GM21786 (cell line): ENCODE data around the gene COL20A1.
"Not testable (repeated sequence)": the region's sequence is repeated elsewhere in the genome, so short reads cannot be mapped to it uniquely, and the experiment has no call there.

Source experiments
- ATAC-seq: cut with Tn5 transposase; IDR thresholded peaks from one replicate; pipeline ENCODE4 v1.9.1; 2021; ENCODE audit not compliant: unreplicated experiment

The COL20A1 gene

DNA sequence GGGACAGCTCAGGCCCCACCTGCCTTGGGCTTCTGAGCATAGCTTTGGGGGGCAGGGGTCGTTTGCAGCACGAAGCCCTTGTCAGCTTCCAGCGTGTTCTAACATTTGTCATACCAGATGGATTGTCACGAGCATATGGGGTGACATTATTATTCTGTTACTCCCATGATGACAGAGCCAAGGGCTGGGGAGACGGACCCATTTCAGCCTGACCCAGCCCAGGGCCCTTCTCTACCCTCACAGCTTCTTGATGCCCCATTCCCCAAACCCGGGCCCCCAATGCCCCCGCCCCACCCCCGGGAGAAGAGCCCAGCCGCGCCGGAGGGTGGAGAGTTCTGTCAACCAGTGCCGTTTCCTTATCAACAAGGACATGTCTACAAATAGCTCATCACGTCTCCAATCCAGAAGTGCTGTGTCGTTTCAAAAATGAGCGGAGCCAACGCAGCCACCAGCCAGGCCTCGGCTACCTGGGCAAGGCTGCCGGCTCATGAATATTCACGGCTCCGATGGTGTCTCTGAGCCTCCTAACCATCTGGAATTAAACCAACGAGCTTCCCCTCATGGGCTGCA is 77.7 kb downstream of the COL20A1 start:
- no peak for ATAC-seq

DNA sequence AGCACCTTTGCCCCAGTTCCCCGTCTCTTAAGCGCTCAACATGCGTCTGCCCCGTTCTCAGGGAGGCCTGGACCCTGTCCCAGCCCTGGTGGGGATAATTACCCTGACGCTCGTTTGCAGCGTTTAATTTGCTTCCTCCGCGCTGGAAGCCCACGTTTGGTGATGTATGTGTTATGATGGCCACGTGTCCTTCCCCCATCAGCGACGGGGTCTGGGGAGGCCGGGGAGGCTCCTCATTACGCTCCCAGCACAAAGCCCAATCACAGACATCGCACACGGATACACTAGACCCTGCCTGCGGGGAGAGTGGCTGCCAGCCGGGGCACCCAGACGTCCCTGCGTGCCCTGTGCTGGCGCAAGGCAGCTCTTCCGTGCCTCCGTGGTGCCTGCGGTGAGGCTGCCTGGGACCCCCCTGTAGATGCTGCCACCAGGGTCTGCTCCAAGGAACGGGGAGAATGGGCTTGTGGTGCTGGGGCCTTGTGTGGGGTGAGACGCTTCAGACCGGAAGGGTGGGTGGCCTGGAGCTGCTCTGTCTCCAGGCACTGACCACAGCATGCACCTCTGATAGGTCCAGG is 78.4 kb downstream of the COL20A1 start:
- ATAC-seq, result no peak

DNA sequence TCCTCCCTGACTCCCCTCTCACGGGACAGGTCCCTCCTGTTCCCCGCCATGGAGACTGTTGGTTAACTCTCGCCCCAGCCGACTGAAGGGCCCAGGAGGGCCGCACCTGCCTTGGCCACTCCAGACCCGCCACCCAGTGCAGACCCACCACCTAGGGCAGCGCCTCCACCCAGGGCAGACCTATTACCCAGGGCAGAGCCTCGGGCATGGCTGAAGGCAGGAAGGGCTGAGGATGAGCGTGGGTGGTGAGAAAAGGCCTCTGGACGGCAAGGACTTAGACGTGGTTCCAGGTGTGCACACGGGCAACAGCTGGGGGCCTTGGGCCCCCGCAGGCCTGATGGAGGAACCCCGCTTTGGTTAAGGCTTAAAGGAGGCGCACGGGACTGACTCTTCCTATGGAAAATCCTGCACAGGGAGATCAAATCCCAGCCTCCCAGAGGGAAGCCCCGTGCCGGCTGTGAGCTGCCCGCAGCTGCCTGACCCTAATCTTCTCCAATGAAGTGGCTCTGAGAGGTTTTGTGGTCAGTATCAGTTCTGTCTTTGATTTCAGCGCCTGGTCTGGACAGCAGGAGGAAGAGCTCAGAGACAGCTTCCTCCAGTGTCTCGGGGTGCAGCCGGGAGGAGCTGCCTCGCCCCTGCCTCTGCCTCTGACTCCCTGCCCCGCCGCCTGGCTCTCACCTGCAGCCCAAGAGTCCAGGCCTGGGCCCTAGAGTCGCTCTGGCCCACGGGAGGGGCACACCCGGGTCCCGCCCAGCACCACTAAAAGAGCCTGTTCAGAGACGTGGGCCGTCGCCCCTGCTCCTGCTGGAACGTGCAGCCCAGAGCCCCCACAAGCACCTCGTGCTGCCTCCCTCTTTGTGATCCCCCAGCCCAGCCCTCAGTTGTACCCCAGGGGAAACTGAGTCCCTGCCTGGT is 80.2 kb downstream of the COL20A1 start:
- ATAC-seq, result no peak

DNA sequence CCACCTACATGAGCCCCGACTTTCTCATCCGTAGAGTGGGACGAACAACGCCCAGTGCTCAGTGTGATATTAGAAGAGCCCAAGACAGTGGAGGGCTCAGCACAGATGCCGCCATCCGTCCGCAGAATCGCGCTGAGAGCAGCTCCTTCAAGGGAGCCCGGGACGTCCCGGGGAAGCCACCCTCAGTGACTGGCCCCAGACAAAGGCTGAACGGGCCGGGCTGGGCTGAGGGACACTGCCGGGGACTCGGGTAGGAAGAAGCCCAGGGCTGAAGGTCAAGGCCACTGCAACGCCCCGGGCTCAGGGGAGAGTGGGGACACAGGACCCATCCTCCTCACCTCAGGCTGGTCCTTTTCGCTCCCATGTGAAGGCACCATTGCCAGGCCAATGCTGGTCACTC is 81.0 kb downstream of the COL20A1 start:
- ATAC-seq, result no peak

DNA sequence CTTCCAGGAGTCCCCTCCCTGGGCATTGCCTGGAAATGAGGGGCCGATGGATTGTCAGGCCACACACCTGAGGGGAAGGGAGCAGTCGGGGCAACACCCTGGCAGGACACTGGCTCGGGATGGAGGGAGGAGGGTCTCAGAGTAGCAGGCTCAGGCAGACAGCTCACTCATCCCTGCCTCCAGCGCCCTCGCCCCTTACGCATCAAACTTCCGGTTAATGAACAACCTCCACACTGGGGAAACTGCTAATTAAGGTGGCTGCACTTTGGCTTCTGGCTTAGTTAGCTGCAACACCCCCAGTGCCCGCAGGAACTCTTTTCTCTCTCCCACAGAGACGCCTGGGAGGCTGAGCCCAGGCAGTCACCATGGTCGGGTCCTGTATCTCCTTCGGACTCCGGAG is 81.5 kb downstream of the COL20A1 start:
- ATAC-seq, result no peak

DNA sequence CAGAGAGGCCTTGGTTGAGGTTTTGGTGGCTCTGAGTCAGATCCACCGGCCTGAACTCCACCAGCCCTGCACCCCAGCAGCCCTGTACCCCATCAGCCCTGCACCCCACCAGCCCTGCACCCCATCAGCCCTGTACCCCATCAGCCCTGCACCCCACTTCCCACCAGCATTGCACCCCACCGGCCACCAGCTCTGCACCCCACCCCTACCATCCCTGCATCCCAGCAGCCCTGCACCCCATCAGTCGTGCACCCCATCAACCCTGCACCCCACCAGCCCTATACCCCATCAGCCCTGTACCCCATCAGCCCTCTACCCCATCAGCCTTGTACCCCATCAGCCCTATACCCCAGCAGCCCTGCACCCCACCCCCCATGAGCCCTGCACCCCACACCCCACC is 82.5 kb downstream of the COL20A1 start:
- ATAC-seq, result no peak

DNA sequence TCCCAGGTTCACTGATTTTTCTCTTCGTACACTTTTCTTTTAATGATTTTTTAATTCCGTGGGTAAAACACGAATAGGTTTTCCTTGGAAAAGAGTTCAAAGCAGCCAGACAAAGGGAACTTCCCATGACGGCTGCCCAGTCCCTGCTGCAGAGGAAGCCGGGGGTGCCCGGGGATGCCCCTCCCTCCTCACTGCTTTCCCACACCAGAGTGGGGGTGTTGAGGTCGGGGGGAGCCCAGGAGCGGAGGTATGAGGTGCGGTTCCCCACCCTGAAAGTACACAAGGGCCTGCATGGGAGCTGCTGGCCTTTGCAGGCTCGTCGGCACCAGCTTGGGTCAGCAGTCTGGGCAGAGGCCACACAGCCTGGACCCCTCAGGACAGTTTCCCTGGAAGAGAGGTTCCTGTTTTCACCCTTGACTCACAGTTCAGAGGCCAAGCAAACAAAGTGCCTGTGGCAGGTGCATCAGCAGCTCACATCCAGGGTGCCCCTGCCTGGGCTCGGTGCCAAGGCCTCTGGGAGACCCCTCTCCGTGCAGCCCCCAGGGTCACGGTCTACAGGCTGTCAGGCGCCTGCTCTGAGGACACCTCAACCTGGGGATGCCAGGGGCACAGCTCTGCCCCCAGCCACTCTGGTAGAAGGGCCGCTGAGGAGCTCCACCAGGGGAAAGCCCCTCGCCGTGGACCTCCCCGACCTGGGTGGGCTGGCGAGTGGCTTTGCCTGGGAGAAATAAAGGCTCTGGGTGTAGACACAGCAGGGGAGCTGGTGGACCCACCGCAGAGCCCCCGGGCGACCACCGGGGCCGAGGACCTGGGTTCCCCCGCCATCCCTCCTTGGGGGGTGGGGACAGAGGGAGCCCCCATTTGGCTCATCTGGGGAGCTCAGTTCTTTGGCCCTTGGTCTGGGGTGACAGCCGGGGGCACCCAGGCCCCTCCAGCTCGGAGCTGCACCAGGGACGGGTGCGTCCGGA is 83.6 kb downstream of the COL20A1 start:
- no peak for ATAC-seq

DNA sequence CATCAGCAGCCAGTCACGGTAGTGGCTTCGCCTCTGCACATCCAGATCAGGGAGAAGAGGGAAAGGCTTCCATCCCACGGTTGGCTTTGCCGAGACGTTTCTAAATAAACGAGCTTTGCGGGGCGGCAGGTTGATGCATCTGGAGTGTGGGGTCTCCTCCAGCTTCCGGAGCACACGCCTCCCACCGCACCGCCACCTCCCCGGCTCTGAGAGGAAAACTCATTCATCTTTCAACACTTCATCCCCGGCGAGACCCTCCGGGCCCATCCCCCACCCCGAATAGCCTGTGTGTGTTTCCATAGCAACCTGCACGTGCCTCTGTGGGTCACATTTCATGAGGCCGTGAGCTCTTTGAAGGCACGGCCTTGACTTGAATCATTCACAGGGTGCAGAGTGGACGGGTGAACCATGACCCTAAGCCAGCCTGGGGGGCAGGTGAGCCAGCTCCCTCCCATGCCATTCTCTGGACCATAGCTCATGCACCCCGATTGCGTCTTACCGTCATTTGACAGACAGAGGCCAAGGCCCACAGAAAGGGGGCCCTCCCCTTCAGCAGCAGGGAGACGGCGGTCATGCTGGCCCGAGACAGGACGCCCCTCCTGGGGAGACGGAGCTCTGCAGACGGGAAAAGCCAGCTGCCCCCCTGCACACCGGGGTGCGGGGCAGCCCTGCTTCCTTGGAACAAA is 84.4 kb downstream of the COL20A1 start:
- no peak for ATAC-seq

DNA sequence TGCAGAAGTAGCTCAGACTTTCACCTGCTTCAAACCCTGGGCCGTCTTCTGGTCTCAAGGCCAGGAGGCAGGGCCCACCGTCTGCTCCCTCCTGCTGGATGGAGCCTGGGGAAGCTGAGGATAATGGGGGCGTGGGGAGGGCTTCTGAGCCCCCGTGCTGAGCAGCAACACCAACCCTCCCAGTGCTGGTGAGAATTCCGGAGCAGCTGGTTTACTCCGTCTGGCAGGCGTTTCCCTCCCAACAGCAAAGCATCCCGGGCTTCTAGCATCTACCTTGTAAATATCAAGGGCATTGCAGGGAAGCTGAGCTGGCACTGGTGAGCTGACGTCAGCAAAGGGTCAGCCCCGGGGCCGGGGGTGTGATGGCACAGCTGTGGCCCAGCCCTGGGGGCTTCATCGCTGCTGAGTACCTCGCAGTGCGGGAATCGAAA is 85.0 kb downstream of the COL20A1 start:
- no peak for ATAC-seq

DNA sequence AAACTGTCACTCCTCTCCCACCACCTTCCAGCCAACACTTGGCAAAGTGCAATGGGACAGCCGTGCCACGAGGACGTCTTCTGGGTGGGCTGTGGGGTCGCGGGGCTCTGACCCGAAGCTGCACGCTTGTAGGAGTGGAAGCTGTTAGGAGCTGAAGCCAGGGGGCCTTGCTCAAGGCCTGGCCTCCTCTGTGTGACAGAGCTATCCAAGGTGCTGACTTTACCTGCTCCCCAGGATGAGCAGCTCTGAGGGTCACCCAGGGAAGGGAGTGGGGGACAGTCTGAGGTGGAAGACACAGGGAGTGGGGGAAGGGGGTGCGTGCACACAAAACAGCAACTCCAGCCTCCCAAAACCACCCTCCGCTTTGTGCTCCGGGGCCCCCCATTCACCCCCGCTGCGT is 85.6 kb downstream of the COL20A1 start:
- no peak for ATAC-seq

DNA sequence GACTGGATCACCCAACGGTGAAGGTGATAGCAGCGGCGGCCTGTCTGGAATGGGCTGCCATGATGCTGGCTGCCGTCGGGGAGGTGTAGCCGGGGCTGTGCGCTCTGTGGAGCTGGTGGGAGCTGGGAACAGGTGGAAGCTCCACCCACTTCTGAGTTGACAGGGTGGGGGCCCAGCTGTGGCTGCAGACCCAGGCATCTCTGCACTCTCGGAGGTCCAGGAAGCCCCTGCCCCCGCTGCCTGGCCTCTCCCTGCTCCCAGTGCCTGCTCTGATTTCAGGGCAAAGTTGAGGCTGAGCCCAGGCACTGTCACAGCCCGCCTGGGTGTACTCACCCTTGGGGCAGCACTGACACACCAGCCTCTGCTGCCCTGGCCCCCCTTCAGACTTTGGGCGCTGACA is 86.3 kb downstream of the COL20A1 start:
- no peak for ATAC-seq

DNA sequence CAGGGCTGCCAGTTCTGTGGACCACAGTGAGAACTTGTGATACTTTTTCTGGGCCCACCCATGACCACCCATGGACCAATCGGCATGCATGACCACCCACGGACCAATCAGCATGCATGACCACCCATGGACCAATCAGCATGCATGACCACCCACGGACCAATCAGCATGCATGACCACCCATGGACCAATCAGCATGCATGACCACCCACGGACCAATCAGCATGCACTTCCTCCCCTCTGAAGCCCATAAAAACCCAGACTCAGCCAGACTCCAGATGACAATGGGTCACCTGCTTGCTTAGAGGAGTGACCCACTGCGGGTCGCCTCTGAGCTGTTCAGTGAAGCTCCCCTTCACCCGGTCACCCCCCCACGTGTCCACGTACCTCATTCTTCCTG is 86.9 kb downstream of the COL20A1 start:
- not testable (repeated sequence) for ATAC-seq

DNA sequence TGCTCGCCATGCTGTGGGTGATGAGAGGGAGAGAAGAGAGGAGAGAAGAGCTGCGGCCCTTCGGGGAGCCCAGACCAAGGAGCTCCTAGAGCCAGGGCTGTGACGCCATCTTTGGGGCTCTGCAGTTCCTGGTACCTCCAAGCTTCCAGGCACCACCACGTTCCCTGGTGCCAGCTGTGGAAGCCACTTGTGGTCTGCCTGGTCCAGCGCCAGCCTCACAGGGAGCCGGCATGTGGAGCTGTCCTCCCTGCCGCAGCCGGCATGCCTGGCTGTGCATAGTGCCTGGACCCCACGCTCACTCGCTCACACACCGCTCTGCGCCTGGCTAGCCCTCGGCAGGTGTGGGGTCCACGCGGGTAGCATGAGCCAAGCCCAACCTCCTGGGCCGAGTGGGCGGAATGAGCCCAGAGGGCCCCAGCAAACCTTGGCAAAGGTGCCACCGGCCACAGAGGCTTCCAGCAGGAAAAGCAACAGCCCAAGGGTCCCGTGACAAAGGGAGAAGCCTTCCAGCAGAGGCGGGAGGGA is 87.4 kb downstream of the COL20A1 start:
- ATAC-seq, result no peak

DNA sequence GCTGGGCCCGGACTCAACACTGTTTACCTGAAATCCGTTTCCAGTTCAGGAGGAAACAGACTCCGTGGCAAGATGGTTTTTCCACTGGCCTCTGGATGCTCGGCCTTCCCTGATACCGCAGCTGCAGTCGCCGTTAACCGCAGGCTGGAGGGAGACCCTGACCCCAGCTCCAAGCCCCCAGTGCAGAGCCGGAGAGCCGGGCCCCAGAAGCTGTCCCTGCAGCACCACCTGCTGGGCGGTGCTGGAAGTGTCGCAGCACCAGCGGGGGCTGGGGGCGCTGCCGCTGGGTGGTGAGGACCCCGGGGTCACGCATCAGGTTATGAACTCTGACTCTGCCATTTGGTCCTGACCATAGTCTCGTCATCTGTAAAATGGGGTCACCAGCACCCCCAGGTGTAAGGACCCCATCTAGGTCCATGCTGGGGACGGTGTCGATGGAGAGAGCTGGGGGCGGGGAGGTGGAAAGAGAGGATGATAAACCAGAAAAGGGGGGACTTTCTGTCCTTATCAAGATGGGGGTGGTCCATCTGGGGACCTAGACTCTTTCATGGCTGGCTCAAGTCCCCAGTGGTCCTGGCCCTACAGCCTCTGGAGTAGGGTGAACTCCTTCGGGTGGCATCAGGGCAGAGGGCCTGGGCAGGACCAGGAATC is 88.9 kb downstream of the COL20A1 start:
- ATAC-seq, result no peak

DNA sequence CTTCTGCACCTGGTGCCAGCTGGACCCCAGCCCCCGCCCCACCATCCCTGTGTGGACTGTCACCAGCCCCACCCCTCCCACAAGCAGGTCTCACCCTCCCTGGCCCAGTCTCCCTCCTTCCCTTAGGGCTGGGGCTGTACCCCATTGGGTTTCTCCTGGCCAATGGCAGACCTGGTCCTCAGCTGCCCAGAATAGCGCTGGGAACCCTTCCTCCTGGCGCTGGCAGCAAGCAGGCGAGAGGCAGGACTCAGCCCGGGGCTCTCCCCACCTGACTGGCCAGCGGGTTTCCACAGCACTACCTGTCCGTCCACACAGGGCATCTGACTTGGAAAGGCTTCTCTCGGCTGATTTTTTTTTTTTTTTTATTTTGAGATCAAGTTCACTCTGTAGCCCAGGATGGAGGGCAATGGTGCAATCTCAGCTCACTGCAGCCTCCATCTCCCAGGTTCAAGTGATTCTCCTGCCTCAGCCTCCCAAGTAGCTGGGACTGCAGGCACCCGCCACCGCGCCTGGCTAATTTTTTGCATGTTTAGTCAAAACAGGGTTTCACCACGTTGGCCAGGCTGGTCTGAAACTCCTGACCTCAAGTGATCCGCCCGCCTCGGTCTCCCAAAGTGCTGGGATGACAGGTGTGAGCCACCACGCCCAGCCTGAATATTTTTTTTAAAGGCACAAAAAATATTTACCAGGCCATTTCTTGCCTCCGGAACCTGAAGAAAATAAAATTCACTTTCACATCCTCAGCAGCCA is 89.7 kb downstream of the COL20A1 start:
- no peak for ATAC-seq

DNA sequence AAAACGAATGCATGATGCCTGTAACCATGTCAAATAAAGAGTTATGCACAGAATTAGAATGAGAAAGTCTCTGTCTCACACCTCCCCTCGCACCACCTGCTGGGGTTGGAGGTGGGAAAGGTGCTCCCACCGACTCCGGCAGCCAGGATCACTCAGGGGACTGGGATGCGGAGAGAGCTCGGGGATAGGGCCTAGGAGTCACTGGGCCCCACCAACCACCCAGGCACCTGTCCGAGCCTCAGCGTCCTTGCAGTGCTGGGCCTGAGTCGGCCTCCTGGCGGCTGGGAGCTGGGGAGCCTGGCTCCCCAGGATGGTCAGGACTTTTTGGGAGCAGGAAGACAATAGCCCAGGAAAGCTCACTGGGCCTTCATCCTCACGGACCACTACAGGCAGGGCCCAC is 90.6 kb downstream of the COL20A1 start:
- no peak for ATAC-seq

DNA sequence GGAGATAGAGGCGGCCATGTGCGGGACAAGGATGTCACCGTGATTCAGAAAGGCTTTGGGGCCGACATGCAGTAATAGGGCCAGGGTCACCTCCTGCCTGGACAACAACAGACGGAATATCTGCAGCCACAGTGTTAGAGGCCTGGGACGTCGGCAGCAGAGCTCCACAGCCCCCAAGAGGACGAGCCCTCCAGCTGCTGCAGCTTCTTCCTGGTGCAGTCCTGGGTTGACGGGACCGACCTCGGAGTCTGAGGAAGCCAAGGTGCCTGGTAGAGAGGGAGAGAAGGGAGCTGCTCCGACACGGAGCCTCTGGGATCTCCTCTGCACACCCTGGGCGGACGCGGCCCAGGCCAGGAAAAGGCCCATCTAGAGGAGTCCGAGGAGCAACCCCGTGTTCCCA is 91.3 kb downstream of the COL20A1 start:
- no peak for ATAC-seq
